Stimulated activated naive CD8-positive, alpha-beta T cell treated with anti-CD3 and anti-CD28 coated beads, Interleukin-15, Interleukin-2, amounts not matched to agents 100 ng/mL and 50 ng/mL, for 24 hours (primary cell): Measurements from ENCODE around the gene AGBL2.
A peak's percentile ranks its signal among the peaks of the same experiment; 100 is the strongest.
"Not testable (repeated sequence)": the region's sequence is repeated elsewhere in the genome, so short reads cannot be mapped to it uniquely, and the experiment has no call there.

ENCODE experiments used
- H3K27ac Mint-ChIP-seq: one replicate; pipeline ENCODE4 v1.8.0; 2021; ENCODE audit warnings: mild to moderate bottlenecking, mixed read lengths
- H3K27me3 Mint-ChIP-seq: one replicate; pipeline ENCODE4 v1.8.0; 2021; ENCODE audit warnings: mixed read lengths
- H3K36me3 Mint-ChIP-seq: one replicate; pipeline ENCODE4 v1.8.0; 2021; ENCODE audit warnings: low read depth, mixed read lengths
- H3K4me1 Mint-ChIP-seq: one replicate; pipeline ENCODE4 v1.8.0; 2021; ENCODE audit warnings: low read depth, mixed read lengths
- H3K4me3 Mint-ChIP-seq: one replicate; pipeline ENCODE4 v1.8.0; 2021; ENCODE audit warnings: mild to moderate bottlenecking, mixed read lengths
- H3K9me3 Mint-ChIP-seq: one replicate; pipeline ENCODE4 v1.8.0; 2021; ENCODE audit warnings: mixed read lengths

AGBL2 gene

DNA sequence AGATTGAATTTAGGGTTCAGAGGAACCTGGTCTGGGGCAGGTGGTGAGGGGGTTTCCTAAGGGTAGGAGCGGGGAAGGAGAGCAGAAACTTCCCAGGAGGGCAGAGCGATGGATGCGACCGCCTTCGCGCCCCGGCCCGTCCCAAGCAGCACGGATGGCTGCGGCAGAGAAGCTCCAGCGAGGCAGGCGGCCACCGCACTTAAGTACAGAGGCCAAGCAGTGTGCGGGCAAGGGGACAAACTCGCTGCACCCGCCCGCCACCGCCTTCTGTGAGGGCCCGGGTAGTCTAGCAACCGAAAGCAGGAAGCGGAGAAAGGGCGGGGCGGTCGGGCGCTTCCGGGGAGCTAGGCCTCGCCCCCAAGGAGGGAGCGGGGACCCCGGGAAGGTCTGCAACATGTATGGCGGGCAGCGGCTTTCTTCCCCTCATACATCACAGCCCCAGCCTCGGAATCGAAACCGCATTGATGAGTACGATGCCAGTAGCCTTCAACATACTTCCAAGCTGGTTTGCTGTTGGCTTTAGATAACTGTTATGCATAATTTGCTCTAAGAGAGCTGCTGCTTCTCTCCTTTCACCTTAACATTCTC, at the start of gene AGBL2:
Gene AGBL2 (minus strand): TSS at position 288 of the 588 bp plus-strand sequence. CDS start 719 bp downstream, outside the sequence.
- H3K4me1 Mint-ChIP-seq = peaks cover 18% of the 10 kb centered on the region
- H3K9me3 Mint-ChIP-seq = no peaks in the 10 kb centered on the region
- no peaks in the 10 kb centered on the region for H3K27me3 Mint-ChIP-seq
- peak within 1 kb of the TSS; percentile 97 for H3K27ac Mint-ChIP-seq
- peak within 1 kb of the TSS; percentile 92 for H3K4me3 Mint-ChIP-seq
- peaks cover 37% of the 10 kb centered on the region for H3K36me3 Mint-ChIP-seq

GRCh38 chr11:47759291-47759690, 44.1 kb upstream of the AGBL2 start:
- H3K27ac Mint-ChIP-seq, H3K9me3 Mint-ChIP-seq, H3K4me1 Mint-ChIP-seq, H3K27me3 Mint-ChIP-seq, H3K4me3 Mint-ChIP-seq: not testable (repeated sequence)
- peaks cover 76% of the 10 kb centered on the region for H3K36me3 Mint-ChIP-seq

DNA sequence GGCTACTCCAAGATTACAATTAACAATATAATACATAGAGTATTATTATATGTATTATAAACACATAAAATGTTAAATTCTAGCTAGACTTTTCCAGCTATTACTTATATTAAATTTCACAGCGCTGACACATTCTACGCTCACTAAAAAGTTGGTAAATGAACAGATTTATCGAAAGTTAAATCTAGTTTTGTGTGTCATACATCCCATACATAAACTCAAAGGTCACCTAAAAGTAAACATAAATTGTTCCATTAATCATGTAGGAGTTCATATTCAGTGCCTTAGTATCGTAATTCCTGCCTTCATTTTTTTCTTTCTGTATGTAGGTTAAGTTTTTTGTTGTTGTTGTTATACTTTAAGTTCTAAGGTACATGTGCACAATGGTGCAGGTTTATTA, 41.0 kb upstream of the AGBL2 start:
- H3K4me3 Mint-ChIP-seq = no peak overlapping the region
- H3K36me3 Mint-ChIP-seq = peaks cover 77% of the 10 kb centered on the region
- H3K4me1 Mint-ChIP-seq = peaks cover 6% of the 10 kb centered on the region
- no peak overlapping the region for H3K27ac Mint-ChIP-seq
- H3K9me3 Mint-ChIP-seq = no peaks in the 10 kb centered on the region
- no peaks in the 10 kb centered on the region for H3K27me3 Mint-ChIP-seq

DNA sequence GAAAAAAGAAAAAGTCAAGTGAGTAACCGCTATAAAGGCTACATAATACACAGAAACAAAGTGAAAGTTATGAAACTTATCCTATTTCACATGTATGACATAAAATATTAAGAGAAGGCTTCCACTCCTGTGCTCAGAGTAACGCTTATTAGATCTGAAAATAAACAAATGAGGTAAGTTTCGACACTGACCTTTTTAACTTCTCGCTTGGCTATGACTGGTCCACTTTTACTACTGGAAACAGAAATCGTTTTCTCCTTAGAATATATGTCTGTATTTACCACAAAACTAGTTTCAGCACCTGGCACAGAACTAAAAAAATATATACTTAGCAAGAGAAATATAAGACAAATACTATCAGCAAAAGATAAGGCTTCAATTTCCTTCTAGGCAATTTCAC, 35.6 kb upstream of the AGBL2 start:
- Mint-ChIP-seq H3K4me3 (no peak overlapping the region), H3K4me1 (peaks cover 8% of the 10 kb centered on the region), H3K36me3 (peaks cover 64% of the 10 kb centered on the region), H3K9me3 (no peaks in the 10 kb centered on the region), H3K27ac (no peak overlapping the region), H3K27me3 (no peaks in the 10 kb centered on the region)

DNA sequence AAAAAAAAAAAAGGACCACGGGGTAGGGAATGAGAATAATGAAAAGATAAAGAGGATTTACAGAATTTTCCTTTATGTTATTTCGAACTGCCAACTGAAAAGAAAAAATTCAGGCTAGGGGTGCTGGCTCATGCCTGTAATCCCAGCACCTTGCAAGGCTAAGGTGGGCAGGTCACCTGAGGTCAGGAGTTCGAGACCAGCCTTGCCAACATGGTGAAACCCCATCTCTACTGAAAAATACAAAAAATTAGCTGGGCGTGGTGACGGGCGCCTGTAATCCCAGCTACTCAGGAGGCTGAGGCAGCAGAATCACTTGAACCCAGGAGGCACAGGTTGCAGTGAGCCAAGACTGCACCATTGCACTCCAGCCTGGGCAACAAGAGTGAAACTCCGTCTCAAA, 27.3 kb upstream of the AGBL2 start:
- H3K27ac Mint-ChIP-seq, H3K9me3 Mint-ChIP-seq, H3K27me3 Mint-ChIP-seq, H3K4me3 Mint-ChIP-seq, H3K4me1 Mint-ChIP-seq: not testable (repeated sequence)
- H3K36me3 Mint-ChIP-seq = peaks cover 70% of the 10 kb centered on the region

GRCh38 chr11:47737817-47738216, 22.6 kb upstream of the AGBL2 start:
- H3K9me3 Mint-ChIP-seq, H3K27me3 Mint-ChIP-seq, H3K27ac Mint-ChIP-seq, H3K4me3 Mint-ChIP-seq, H3K4me1 Mint-ChIP-seq: not testable (repeated sequence)
- H3K36me3 Mint-ChIP-seq = peaks cover 59% of the 10 kb centered on the region

DNA sequence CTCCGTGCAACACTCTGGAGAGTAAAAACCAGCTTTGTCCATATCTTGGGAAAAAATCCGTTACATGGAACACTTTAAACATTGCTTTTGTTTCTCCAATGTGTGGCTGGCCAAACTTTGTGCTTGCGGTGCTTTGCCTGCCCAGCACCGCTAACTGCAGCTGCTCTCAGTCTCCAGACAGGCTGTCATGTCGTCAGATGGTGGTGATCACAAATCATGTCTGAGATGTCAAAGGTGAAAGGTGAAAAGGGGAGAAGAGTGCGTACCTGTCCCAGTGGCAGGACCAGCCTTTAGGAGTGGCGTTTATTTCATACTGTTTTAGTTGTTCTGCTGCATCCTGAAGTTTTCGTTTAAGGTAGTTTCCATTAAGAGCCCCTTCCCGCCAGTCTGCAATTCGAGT, 17.1 kb upstream of the AGBL2 start:
- H3K36me3 Mint-ChIP-seq = peaks cover 80% of the 10 kb centered on the region
- no peaks in the 10 kb centered on the region for H3K4me1 Mint-ChIP-seq
- no peaks in the 10 kb centered on the region for H3K9me3 Mint-ChIP-seq
- no peak overlapping the region for H3K4me3 Mint-ChIP-seq
- H3K27ac Mint-ChIP-seq = no peak overlapping the region
- no peaks in the 10 kb centered on the region for H3K27me3 Mint-ChIP-seq

DNA sequence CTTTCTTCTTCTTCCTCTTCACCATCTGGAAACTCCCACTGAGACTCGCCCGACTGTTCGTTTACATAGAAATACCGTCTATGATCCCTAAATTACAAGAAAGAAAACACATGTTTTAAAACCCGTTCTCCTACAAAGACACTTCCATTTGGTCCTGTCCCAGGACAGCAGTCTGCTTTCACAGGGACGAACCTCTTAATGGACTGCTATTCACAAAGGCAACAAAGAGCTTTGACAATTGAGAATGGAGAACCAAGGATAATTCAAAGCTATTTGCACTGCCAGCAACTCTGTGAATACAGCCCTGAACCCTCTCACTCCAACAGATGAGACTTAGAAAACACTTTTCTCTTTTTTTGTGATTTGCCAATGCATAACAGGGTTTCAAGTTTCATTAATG, 16.3 kb upstream of the AGBL2 start:
- H3K4me3 Mint-ChIP-seq = no peak overlapping the region
- H3K36me3 Mint-ChIP-seq = peaks cover 72% of the 10 kb centered on the region
- no peaks in the 10 kb centered on the region for H3K4me1 Mint-ChIP-seq
- H3K27ac Mint-ChIP-seq = no peak overlapping the region
- no peaks in the 10 kb centered on the region for H3K9me3 Mint-ChIP-seq
- no peaks in the 10 kb centered on the region for H3K27me3 Mint-ChIP-seq

- H3K4me3 Mint-ChIP-seq = no peak overlapping the region
- H3K27ac Mint-ChIP-seq = no peak overlapping the region
- H3K4me1 Mint-ChIP-seq = no peaks in the 10 kb centered on the region
- peaks cover 66% of the 10 kb centered on the region for H3K36me3 Mint-ChIP-seq
- no peaks in the 10 kb centered on the region for H3K9me3 Mint-ChIP-seq
- no peaks in the 10 kb centered on the region for H3K27me3 Mint-ChIP-seq
Measured at GRCh38 chr11:47726878-47727514, 11.8 kb upstream of the AGBL2 start.

- no peaks in the 10 kb centered on the region for H3K27me3 Mint-ChIP-seq
- peaks cover 64% of the 10 kb centered on the region for H3K36me3 Mint-ChIP-seq
- H3K4me1 Mint-ChIP-seq = no peaks in the 10 kb centered on the region
- H3K9me3 Mint-ChIP-seq = no peaks in the 10 kb centered on the region
- H3K4me3 Mint-ChIP-seq = no peak overlapping the region
- H3K27ac Mint-ChIP-seq = no peak overlapping the region
Measured at GRCh38 chr11:47726118-47726442, 10.9 kb upstream of the AGBL2 start.

GRCh38 chr11:47725442-47726117, 10.4 kb upstream of the AGBL2 start:
- no peaks in the 10 kb centered on the region for H3K9me3 Mint-ChIP-seq
- H3K36me3 Mint-ChIP-seq = peaks cover 61% of the 10 kb centered on the region
- H3K4me3 Mint-ChIP-seq = no peak overlapping the region
- H3K27ac Mint-ChIP-seq = no peak overlapping the region
- no peaks in the 10 kb centered on the region for H3K4me1 Mint-ChIP-seq
- H3K27me3 Mint-ChIP-seq = no peaks in the 10 kb centered on the region

DNA sequence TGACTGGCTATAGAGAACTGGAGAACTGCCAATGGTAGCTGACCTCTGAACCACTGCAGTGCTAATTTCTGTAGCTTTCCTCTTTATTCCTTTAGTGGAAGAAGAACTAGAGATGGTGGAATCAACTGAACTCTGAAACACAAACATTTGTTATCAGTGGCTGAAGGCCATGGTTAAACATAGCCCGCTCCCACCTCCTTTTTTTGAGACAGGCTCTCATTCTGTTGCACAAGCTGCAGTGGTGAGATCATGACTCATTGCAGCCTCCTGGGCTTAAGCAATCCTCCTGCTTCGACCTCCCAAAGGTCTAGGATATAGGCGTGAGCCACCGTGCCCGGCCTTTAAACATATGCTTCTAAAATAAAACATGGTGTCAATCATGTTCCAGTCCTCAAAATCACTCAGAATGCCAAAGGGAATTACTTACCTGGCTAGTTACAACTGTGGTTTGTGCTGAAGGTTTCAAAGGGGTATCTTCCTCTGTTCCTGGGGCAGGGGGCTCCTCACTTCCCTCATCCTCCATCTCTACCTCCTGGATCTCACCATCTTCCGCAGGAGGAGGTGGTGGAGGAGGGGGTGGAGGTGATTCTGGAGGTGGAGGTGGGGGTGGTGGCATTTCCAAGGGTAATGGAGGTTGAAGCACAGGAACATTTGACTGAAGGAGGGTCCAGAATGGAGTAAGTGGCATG, 9.0 kb upstream of the AGBL2 start:
- Mint-ChIP-seq H3K4me3 (no peak overlapping the region), H3K27ac (peak overlapping the region; percentile 70), H3K4me1 (no peaks in the 10 kb centered on the region), H3K27me3 (no peaks in the 10 kb centered on the region), H3K36me3 (peaks cover 57% of the 10 kb centered on the region), H3K9me3 (no peaks in the 10 kb centered on the region)

DNA sequence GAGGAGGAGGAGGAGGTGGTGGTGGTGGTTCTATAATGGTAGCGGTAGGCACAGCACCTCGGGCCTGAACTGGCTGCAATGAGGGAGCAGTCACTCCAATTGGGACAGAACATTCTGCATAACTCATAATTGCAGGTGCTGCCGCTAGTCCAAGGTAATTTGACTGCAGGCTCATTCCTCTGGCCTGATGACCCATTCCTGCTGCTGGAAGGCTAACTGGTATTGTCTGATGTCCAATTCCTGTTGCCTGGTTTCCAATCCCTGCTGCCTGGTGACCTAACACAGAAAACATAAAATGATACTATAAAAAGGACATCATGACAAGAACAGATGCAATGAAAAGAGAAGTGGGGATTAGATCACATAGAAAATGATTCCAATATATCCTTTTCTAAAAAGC, 7.9 kb upstream of the AGBL2 start:
- Mint-ChIP-seq H3K27me3 (no peaks in the 10 kb centered on the region), H3K27ac (no peak overlapping the region), H3K36me3 (peaks cover 62% of the 10 kb centered on the region), H3K9me3 (no peaks in the 10 kb centered on the region), H3K4me3 (no peak overlapping the region), H3K4me1 (no peaks in the 10 kb centered on the region)

DNA sequence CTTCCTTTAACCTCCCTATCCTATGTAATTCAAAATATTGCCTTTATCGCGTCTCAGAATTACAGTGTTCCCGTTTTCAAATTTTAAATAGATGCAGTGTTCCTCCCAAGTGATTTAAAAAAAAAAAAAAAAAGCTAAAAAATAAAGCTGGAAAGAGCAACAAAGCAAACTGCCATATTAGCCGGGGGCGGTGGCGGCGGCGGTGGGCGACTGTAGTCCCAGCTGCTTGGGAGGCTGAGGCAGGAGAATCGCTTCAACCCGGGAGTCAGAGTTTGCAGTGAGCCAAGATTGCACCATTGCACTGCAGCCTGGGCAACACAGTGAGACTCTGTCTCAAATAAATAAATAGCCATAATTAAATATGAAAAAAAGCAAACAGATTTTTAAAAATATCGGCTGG, 5.5 kb upstream of the AGBL2 start:
- Mint-ChIP-seq H3K4me1 (peaks cover under 1% of the 10 kb centered on the region), H3K27me3 (no peaks in the 10 kb centered on the region), H3K36me3 (peaks cover 67% of the 10 kb centered on the region), H3K27ac (no peak overlapping the region), H3K4me3 (no peak overlapping the region), H3K9me3 (no peaks in the 10 kb centered on the region)

GRCh38 chr11:47716692-47717091, 1.5 kb upstream of the AGBL2 start:
- Mint-ChIP-seq H3K4me1 (peaks cover 18% of the 10 kb centered on the region), H3K4me3 (no peak overlapping the region), H3K9me3 (no peaks in the 10 kb centered on the region), H3K36me3 (peaks cover 45% of the 10 kb centered on the region), H3K27ac (no peak overlapping the region), H3K27me3 (no peaks in the 10 kb centered on the region)
